ENCODE measurements around the gene WRAP73.

DNA sequence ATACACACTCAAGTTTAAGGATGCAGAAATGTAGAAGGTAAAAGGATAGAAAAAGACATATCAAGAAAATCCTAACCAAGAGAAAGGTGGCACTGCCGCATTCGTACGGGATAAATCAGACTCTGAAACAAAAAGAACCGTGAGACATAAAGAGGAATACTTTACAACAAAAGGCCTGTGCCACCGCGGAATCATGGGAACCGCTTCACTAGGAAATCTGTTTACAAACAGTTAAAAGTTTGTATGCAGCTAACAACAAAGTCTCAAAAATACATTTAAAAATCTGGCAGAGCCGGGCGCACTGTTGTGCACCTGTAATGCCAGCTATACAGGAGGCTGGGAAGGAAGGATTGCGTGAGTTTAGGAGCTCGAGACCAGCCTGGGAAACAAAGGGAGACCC, 8.1 kb downstream of the WRAP73 start:
- TF ChIP-seq, protein P1, sequence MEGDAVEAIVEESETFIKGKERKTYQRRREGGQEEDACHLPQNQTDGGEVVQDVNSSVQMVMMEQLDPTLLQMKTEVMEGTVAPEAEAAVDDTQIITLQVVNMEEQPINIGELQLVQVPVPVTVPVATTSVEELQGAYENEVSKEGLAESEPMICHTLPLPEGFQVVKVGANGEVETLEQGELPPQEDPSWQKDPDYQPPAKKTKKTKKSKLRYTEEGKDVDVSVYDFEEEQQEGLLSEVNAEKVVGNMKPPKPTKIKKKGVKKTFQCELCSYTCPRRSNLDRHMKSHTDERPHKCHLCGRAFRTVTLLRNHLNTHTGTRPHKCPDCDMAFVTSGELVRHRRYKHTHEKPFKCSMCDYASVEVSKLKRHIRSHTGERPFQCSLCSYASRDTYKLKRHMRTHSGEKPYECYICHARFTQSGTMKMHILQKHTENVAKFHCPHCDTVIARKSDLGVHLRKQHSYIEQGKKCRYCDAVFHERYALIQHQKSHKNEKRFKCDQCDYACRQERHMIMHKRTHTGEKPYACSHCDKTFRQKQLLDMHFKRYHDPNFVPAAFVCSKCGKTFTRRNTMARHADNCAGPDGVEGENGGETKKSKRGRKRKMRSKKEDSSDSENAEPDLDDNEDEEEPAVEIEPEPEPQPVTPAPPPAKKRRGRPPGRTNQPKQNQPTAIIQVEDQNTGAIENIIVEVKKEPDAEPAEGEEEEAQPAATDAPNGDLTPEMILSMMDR (IDR thresholded peaks at IDR 0.05): no peak
- TF ChIP-seq POLR2A (IDR thresholded peaks at IDR 0.05): no peak

Measured in adrenal gland (tissue), 5 donors.